CD4-positive, alpha-beta T cell treated with Interleukin-12 subunit alpha and Interleukin-12 subunit beta, for 1 hour (primary cell): ENCODE data around the gene HUNK.
"Not testable (repeated sequence)": the region's sequence is repeated elsewhere in the genome, so short reads cannot be mapped to it uniquely, and the experiment has no call there.

Source experiments
- DNase-seq: peaks from one replicate; pipeline ENCODE4 v3.0.0-alpha.2; 2020

HUNK gene

DNA sequence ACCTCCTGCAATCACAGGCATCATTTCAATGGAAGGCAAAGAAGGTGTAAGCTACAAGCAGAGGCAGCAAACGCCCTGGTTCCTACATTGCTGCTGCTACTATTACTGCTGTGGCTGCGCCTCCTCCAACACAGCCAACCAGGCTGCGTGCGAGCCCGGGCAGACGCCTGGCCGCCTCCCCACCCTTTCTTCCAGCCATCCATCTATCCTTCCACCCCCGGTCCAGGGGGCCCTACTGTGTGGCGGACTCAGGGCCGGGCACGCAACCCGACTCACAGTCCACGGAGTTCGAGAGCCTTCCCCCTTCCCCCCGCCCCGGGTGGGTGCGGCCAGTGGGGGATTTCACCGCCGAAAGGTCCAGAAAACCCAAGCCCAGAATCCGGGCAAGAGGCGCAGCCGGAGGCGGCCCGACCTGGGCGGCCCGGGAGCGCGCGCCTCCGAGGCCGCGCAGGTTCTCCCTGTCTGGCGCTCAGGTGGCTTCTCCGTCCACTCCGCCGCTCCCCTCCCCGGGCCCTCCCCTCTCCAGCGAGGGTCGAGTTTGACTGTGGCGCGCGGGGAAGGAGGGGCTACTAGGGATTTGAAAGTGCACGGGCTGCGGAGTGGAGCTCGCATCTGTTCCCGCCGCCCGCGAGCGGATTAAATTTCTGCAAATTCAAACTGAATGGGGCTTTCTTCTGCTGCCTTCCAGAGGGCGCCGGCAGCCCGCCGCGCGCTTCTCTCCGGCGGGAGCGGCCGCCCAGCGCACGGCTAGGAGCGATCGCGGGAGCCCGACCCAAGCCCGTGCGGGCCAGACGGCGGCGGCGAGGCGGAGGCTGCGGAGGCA is at the start of gene HUNK:
Gene HUNK (plus strand): TSS at position 569 of the 823 bp plus-strand sequence. CDS start 655 bp downstream, outside the sequence.
- no peak for DNase-seq

DNA sequence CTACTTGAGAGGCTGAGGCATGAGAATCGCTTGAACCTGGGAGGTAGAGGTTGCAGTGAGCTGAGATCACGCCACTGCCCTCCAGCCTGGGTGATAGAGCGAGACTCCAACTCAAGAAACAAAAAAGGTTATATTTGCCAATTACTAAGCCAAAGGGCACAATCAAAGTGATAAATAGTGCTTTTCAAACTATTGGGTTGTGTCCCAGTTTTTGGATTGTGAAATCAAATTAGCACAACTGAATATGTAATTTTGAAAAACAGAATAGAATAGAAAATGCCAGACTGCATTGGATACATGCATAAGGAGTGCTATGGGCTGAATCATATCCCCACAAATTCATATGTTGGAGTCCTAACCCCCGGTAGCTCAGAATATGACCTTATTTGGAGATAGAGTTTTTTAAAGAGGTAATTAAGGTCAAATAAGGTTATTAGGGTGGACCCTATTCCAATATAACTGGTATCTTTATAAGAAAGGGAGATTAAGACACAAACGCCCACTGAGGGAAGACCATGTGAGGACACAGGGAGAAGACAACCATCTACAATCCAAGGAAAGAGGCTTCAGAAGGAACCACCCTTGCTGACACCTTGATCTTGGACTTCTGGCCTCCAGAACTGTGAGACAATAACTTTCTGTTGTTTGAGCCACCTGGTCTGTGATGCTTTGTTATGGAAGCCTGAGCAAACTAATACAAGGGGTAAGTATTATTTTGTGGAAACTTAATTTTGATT is 42.9 kb upstream of the HUNK start:
- DNase-seq: no peak

DNA sequence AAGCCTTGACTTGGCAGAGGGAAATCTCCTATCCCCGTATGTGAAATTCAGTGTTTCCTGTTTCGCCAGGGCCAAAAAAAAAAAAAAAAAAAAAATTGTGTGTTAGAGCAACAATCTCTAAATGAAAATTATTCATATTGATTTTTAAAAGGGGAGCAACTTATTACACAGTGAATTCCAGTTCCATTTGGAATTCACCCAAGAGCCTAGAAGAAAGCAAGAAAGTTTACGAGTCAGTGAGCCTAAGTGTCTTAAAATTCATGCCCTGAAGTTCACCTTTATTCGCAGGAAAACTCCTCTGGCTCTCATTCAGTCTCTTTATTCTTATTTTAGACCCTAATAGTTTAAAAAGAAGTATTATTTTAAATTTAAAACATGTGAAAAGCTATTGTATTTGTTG is 42.1 kb upstream of the HUNK start:
- DNase-seq: no peak

DNA sequence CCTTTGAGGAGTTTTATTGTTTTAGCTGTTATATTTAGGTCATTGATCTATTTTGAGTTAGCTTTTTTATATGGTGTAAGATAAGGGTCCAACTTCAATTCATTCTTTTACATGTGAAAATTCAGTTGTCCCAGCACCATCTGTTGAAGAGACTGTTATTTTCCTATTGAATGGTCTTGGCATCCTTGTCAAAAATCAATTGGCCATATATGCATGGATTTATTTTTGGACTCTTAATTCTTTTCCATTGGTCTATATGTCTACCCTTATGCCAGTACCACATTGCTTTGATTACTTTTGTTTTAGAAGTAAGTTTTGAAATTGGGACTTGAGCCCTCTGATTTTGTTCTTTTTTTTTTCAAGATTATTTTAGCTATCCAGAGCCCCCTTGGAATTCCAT is 35.8 kb upstream of the HUNK start:
- no peak for DNase-seq

DNA sequence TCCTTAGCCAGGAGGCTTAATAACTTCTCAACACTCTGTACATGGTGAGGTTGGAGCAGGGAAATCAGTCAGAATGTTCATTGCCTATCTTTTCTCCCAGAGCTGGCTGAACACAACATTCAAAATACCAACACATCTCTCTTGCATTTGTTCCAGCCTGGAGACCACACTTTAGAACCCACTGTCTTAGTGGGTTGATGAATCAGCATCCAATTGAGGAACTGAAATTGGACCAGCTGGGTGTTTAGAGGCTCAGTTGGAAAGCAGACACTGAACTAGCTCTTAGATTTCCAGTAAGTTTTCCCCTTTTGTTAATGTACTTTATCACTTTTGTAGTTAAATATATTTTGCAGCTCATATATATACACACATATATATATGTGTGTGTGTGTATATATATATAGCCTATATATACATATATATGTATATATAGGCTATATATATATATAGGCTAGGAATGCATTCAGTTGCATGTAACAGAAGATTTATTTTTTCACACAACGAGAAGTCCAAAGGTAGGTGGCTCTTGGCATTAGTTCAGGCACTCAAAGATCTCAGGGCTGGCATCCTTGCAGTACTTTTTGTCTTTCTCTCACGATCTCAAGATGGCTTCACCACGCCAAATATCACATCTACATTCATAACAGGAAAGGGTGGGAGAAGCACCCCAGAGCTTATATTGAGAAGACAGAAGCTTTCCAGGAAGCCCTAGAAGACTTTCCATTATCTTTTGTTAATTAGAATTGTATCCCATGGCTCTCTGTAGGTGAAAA is 35.0 kb upstream of the HUNK start:
- DNase-seq: no peak

DNA sequence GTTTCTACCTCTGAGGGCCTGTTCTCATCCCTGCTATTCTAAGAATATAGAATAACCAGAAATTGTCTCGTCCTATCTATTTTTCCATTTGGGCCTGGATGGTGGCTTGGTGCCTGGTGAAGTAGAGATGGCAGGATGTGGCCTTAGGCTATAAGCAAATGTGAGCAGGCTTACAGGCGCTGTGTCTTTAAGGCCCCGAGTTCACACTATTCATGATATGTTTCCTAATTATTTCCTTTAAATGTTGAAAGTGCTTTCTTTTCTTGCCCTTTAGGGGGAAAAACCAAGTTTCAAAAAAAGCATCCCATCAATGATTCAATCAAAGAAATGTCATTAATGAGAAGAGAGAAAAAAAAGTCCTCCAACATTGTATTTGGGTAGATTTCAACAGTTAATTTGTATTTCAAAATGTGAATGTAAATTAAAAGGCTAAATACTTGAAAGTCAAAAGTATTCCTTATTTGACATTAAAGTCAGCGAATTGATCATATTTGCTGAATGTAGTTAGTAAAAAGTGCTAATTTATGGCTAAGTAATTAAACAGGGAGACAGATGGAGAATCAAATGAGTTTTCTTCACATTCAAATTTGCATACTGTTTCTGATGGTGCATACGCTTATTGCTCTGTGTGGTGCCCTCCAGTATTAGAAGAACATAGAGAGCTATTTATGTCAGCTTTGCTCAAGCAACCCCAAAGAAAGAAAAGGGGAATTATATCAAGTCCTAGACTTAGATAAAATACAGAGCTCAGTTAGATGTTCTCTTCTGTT is 34.0 kb upstream of the HUNK start:
- DNase-seq: no peak

DNA sequence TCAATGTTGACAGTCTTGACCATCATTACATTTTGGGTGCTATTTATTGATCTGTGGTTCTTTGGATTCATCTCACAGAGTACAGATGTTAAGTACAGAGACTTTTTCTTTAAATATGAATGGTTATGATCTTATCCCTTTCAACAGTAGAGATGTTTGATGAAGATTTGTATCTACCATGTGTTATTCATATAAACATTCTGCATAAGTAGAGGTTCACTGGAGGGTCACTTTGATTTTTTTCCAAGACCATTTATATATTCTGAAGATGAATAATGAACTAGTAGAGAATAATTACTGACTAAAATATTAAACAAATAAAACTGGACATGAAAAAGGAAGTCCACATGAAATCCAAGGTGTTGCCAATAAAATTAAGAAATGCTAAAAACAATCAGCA is 28.6 kb upstream of the HUNK start:
- no peak for DNase-seq

DNA sequence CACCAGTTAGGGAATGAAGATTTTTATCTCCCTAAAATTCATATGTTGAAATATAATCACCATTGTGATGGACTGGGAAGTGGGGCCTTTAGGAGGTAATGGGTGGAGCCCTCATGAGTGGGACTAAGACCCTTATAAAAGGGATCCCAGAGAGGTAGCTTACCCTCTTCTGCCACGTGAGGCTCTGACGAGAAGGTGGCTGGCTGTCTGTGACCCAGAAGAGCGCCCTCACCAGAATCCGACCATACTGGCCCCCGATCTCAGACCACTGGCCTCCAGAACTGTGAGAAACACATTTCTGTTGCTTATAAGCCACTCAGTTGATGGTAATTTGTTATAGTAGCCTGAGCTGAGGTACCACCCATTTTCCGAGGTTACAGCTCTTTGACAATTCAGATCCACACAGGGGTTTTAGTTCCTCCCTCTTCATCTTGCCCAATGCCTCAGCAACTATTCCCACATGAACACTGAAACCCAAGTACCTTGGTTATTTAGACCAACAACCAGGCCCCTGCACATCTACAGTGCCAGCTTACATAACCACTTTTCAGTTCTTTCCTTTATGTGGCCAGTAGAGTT is 27.6 kb upstream of the HUNK start:
- no peak for DNase-seq

DNA sequence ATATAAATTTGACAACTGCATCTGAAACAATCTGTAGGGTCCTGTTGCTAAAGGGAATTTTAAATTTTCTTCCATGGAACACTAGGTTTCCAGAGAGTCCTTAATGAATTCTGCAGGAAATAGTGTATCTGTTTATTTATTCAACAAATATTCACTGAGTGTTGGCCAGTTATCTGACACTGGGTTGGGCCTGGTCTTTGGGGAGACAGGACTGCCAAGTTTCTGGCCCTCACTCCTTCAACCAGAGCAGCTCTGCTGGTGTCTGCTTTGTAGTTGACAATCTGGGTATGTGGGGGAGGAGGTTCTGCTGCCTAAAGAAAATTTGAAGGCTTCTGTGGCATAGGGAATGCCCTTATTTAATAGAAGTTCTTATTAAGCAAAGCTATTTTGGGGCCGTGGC is 26.1 kb upstream of the HUNK start:
- DNase-seq: no peak

DNA sequence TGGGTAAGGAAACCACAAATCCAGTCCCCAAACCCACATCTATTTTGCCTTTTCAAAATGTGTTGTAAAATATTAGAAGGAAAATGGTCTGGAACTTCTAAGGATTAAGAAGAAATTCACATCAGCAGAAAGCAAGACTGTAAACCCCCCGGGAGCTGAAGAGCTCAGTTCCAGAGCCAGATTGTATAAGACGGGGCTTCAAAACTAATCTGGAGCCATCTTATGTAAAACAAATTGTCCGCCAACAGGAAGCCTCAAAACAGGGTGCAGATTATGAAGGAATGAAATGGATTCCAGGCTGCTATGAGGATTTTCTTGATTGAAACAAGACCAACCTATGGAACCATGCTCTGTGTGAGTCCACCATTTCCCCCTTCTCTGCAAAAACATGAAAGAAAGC is 25.1 kb upstream of the HUNK start:
- no peak for DNase-seq

DNA sequence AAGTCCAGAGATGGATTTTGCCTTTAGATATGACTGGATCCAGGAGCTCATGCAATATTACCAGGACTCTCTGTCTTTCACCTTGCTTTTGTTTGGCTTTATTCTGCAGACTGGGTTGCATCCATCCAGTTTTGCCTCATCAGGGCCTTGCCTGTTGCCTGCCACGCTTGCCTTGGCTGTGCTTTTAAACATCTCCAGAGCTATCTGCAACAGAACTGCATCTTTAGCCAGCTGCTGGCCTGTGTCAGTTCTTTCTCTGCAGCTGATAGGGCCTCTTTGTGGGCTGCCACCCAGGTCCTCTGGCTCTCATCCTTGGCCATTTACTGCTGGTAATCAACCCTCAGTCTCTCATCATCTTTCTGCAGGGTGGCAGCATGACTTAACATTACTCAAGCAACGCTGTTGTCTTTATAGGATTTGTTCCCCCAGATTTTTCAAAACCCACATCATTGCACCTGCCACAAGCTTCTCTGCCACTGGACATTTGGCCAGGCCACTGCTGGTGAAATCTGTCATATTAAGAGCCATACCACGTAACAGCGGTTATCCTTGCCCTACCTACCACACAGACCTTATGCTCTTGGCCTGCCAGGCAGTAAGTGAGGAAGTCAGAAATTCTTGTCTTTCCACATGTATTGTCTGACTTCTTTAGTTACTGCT is 24.4 kb upstream of the HUNK start:
- DNase-seq: no peak

DNA sequence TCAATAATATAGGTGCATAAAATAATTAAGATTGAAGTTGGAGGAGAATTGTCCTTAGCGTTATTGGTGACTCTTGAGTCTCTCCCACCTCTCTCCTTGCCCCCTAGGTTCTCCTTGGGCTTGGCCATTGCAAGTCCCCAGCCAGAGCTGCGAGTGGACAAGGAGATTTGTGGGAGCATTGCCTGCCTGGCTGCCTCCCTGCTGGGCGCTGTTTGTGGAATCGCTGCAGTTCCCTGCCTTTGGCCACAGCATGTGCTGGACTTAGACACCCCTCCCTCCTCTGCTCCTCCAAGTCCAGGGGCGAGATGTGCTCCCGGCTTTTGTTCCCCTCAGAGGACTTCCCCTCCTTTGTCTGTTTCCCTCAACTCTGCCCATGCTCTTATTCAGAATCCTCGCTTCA is 21.9 kb upstream of the HUNK start:
- no peak for DNase-seq

DNA sequence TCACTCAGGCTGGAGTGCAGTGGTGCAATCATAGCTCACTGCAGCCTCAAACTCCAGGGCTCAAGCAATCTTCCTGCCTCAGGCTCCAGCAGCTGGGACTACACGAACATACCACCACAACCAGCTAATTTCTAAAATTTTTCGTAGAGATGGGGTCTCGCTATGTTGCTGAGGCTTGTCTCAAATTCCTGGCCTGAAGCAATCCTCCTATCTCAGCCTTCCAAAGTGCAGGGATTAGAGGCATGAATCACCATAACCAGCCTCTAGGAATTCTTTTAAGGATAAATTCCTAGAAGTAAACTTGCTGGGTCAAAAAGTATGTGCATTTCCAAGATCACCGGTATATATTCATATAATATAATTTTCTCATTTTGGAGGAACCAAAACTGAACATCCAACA is 17.6 kb upstream of the HUNK start:
- no peak for DNase-seq

DNA sequence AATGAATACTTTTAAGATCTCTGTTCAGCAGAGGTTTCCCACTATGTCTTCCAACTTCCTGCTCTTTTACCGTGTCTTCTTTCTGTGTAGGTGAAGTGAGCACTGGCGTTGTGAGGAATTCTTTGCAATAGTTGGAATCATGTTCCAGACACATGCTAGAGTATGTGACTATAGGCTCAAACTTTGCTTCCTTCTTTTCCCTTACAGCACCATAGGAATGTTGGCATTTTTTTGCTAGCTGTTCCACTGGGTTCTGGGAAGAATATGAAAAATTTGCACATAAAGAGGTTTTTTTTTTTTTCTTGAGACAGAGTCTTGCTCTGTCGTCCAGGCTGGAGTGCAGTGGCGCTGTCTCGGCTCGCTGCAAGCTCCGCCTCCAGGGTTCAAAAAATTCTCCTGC is 15.7 kb upstream of the HUNK start:
- DNase-seq: no peak

DNA sequence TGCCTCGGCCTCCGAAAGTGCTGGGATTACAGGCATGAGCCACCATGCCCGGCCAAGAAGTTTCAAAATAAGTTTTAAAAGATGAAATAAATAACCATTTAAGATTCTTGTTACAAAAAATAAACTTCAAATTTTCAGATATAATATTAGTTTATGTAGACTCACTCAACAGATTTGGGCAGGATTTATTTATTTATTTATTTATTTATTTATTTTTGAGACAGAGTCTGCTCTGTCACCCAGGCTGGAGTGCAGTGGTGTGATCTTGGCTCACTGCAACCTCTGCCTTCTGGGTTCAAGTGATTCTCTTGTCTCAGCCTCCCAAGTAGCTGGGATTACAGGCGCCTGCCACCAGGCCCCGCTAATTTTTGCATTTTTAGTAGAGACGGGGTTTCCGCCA is 15.2 kb upstream of the HUNK start:
- not testable (repeated sequence) for DNase-seq

DNA sequence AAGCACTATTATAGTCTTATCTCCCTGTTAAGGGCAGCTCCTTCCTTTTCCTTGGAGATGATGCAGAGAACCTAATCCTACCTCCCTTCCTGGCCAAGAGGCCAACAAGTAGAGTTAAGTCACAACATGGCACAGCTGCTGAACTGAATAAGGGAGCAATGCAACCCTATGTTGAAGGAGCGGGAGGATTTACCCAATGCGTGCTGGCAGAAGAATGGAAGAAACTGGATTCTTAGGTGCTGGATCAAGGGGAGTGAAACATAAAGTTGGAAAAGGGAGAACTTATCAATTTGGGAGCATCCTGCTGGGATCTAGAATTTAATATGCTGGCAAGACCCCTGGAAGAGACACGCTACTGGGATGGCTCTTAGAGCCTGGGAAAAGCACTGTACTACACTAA is 12.0 kb upstream of the HUNK start:
- DNase-seq: no peak

DNA sequence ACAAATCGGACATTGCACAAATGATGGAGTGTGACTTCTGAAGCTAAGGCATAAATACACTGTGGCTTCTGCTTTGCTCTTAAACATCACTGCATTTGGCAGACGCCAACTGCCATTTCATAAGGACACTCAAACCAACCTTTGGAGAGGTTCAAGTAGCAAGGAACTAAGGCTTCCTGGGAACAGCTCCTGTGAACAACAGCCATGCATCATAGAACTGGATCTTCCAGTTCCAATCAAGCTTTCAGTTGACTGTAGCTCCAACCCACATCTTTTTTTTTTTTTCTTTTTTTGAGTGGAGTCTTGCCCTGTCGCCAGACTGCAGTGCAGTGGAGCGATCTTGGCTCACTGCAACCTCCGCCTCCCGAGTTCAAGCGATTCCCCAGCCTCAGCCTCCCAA is 10.7 kb upstream of the HUNK start:
- no peak for DNase-seq

DNA sequence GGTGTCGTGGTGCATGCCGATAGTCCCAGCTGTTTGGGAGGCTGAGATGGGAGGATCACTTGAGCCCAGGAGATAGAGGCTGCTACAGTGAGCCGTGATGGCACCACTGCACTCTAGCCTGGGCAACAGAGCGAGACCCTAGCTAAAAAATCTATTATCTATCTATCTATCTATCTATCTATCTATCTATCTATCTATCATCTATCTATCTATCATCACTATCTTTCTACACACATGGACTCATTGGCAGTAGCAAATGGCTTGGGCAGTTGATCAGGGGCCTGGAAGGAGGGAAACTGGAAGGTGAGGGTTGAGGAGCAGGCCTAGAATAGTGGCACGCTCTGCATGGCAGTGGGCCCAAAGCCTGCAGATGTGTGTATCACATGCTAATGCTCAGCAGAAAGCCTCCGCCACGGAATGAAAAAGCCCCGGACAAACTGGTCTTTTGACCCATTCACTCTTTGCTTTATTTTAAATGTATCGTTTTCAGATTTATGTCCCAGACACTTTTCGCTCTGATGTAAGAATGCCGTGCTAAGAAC is 7.3 kb upstream of the HUNK start:
- no peak for DNase-seq

DNA sequence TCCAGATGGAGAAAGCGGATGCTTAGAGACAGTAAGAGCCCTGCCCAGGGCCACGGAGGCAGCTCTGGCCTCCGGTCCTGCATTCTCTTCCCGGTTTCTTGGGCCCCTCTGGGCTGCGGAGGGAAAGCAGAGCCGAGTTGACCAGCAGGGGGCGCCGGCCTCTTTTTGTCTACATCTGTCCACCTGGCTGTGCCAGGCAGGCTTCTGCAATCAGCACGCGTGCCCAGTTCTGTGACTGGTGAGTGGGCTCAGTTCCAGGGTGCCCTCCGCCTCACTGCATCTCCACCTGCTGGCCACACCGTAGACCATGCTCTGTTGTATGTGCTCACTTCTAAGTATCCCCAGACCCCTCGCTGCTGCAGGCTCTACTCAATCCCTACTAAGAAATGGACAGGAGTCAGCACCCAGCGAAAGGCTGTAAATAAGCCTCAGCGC is 6.7 kb upstream of the HUNK start:
- peak; percentile 56 for DNase-seq

DNA sequence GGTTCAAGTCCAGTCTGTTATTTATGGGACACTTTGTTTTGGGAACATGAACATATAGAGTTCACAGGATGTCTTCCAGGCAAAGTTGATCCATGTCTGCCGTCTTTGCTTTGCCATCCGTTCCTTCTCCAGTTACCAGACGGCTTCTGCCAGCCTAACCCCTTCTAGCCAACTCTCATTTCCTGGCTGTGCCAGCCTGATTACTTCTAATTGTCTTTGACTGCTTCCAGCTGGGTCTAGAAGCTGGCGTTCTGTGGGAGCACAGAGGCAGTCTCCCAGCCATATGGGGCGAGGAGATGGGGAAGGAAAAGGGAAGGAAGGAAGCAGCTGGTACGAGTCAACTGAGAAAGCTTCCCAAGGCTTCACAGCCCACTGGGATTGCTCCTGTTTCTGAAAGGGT is 3.1 kb upstream of the HUNK start:
- DNase-seq: no peak

DNA sequence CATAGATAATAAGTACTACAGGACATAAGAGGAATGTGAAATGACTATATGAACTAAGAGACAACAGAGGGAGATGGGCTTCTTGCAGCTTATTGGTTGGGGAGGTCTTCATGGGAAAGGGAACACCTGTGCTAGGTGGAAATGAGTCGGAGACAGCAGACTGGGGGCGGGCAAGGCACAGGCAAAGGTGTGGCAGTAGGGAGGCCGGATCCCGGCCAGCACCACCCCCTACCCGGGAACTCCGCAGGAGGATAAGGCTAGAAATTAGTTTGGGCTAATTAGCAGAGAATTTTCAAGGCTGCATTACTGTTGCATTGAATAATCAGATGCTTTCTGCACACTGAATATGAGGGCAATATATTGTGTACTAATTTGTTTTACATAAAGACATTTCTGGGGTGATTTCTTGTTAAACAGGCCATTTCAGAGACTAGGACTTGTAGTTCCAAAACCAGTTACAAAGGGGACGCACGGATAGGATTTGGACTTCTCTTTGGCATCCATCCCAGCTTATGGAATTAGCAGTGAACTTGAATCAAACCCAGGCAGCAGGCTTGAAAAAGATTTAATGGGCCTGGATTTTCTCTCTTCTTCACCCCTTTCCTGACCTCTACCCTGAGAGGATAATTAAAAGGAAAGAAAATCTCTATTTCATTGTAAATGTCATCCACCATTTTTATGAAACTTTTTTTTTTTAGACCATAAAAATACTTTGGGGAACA is 2.2 kb upstream of the HUNK start:
- DNase-seq: no peak
